ENCODE data around the gene TRAPPC6A. TPM values are rescaled to one million over a fixed set of nuclear protein-coding genes. Genes with fewer than 3 reads are reported as not detected.

The TRAPPC6A gene
- total and polyA plus RNA-seq, 2 experiments from 2014 or later: 11.2 to 18.8 TPM

- 1 to 2% methylated on average over 80 to 96 of the region's 97 CpGs for WGBS, 2 experiments (ENCODE audit: low coverage in 1 of 2, low lambda C conversion rate in 2 of 2, missing lambda C conversion rate in 2 of 2)
- Histone ChIP-seq H3K4me1 (ENCODE audit: insufficient read depth) (0 out of 2 replicates have a peak, but pooled peaks cover 13% of the 10 kb centered on the region), H3K4me3 (peak overlapping the region; percentile 90), H3K9ac (peak overlapping the region; percentile 94), H3K27ac (peak overlapping the region; percentile 88), H3F3A (ENCODE audit: insufficient read depth) (peaks cover 14% of the 10 kb centered on the region; the same call in 1 of the 2 replicates), H2AFZ (peak overlapping the region; percentile 68), H3K9me2 (ENCODE audit: insufficient read depth) (no peaks in the 10 kb centered on the region), H3K79me2 (ENCODE audit: insufficient read depth) (peaks cover 28% of the 10 kb centered on the region), H3K9me3 (ENCODE audit: low read depth) (no peaks in the 10 kb centered on the region), H3K4me2 (ENCODE audit: unreplicated experiment) (peak overlapping the region; percentile 85), H3K27me3 (replicated peaks; ENCODE audit: insufficient read depth) (no peaks in the 10 kb centered on the region), H4K20me1 (ENCODE audit: insufficient read depth) (no peaks in the 10 kb centered on the region), H3K36me3 (ENCODE audit: low read depth) (no peaks in the 10 kb centered on the region)
- DNase-seq: peak; percentile 81
- in situ Hi-C loops (cut with MboI): no loop called here
- TF ChIP-seq EZH2 (IDR thresholded peaks at IDR 0.05; ENCODE audit: insufficient read depth, poor library complexity, severe bottlenecking) (no peak), EZH2phosphoT487 (IDR thresholded peaks at IDR 0.05; ENCODE audit: insufficient read depth, low read depth) (no peak)
Observed at GRCh38 chr19:45179072-45179891, 1.2 kb upstream of the TRAPPC6A start.

DNA sequence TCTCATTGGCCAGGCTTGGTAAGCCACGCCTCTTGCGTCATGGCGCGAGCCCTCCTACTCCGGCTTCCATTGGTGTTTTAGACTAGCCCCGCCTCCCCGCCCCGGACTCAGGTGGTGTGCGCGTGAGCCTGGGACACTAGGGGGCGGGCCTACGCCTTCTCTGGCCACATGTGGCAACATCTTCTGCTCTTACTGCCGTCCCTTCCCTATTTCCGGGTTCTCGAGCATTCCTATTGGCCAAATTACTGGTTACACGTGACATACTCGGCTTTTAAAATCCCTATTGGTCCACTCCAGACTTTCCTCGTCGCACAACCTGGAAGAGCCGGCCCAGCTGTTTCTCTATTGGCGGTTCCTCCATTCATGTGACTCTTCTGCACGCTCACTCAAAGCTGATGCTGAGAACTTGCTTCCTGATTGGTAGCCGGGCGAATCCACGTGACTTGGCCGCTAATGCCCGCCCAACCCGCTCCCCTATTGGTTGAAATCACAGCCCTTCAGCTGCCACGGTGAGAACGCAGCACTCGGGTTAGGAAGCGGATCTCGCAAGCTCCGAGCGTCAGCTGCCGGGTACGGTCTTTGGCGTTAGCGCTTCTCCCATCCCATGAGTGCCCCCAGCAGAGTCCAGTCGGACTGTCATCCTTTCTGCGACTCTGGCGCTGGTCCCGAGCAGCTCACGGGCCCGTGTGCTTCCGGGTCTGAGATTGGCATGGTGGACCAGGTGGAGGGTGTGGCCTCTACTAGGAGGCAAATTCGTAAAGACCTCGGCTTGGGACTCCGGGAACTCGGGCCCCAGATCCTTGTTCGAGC, 430 bp upstream of the TRAPPC6A start, which contains the start of gene BLOC1S3:
Gene BLOC1S3 (plus strand): TSS at position 523 of the 810 bp plus-strand sequence. CDS start 513 bp downstream, outside the sequence.
- DNase-seq: peak; percentile 100
- peaks cover 28% of the 10 kb centered on the region for H3K79me2 ChIP-seq (ENCODE audit: insufficient read depth)
- TF ChIP-seq EZH2 (IDR thresholded peaks at IDR 0.05; ENCODE audit: insufficient read depth, poor library complexity, severe bottlenecking) (no peak), EZH2phosphoT487 (IDR thresholded peaks at IDR 0.05; ENCODE audit: insufficient read depth, low read depth) (no peak)
- H2AFZ ChIP-seq: peak within 1 kb of the TSS; percentile 68
- in situ Hi-C loops (cut with MboI): no loop called here
- H3K9me2 ChIP-seq (ENCODE audit: insufficient read depth): no peaks in the 10 kb centered on the region
- H4K20me1 ChIP-seq (ENCODE audit: insufficient read depth): no peaks in the 10 kb centered on the region
- H3F3A ChIP-seq (ENCODE audit: insufficient read depth): peaks cover 14% of the 10 kb centered on the region; the same call in 1 of the 2 replicates
- peak within 1 kb of the TSS; percentile 90 for H3K4me3 ChIP-seq
- H3K4me1 ChIP-seq (ENCODE audit: insufficient read depth): 0 out of 2 replicates have a peak, but pooled peaks cover 13% of the 10 kb centered on the region
- H3K36me3 ChIP-seq (ENCODE audit: low read depth): no peaks in the 10 kb centered on the region
- H3K9me3 ChIP-seq (ENCODE audit: low read depth): no peaks in the 10 kb centered on the region
- H3K9ac ChIP-seq: peak within 1 kb of the TSS; percentile 97
- H3K27me3 ChIP-seq (replicated peaks; ENCODE audit: insufficient read depth): no peaks in the 10 kb centered on the region
- H3K4me2 ChIP-seq (ENCODE audit: unreplicated experiment): peak within 1 kb of the TSS; percentile 87
- peak within 1 kb of the TSS; percentile 100 for H3K27ac ChIP-seq
- WGBS, 2 experiments (ENCODE audit: low coverage in 1 of 2, low lambda C conversion rate in 2 of 2, missing lambda C conversion rate in 2 of 2): 1% methylated on average over 46 to 50 of the region's 51 CpGs

- Histone ChIP-seq H3K27me3 (replicated peaks; ENCODE audit: insufficient read depth) (no peaks in the 10 kb centered on the region), H3K9ac (no peak overlapping the region), H3K4me2 (ENCODE audit: unreplicated experiment) (no peak overlapping the region), H3K9me3 (ENCODE audit: low read depth) (no peaks in the 10 kb centered on the region), H3K4me3 (no peak overlapping the region), H4K20me1 (ENCODE audit: insufficient read depth) (no peaks in the 10 kb centered on the region), H3K27ac (no peak overlapping the region), H3K36me3 (ENCODE audit: low read depth) (no peaks in the 10 kb centered on the region), H3F3A (ENCODE audit: insufficient read depth) (peaks cover 18% of the 10 kb centered on the region; the same call in 1 of the 2 replicates), H2AFZ (no peak overlapping the region), H3K9me2 (ENCODE audit: insufficient read depth) (no peaks in the 10 kb centered on the region), H3K79me2 (ENCODE audit: insufficient read depth) (peaks cover 12% of the 10 kb centered on the region), H3K4me1 (ENCODE audit: insufficient read depth) (0 out of 2 replicates have a peak, but pooled peaks cover 13% of the 10 kb centered on the region)
- DNase-seq: peak; percentile 71
- WGBS, 2 experiments (ENCODE audit: low coverage in 1 of 2, low lambda C conversion rate in 2 of 2, missing lambda C conversion rate in 2 of 2): 60% methylated on average over 10 of the region's 10 CpGs
- in situ Hi-C loops (cut with MboI): no loop called here
- TF ChIP-seq EZH2 (IDR thresholded peaks at IDR 0.05; ENCODE audit: insufficient read depth, poor library complexity, severe bottlenecking): no peak
- no peak for TF ChIP-seq EZH2phosphoT487 (IDR thresholded peaks at IDR 0.05; ENCODE audit: insufficient read depth, low read depth)
Observed at GRCh38 chr19:45175515-45176345, 2.3 kb downstream of the TRAPPC6A start.
